Measurements from ENCODE around the gene TTYH1. TPM values are rescaled to one million over a fixed set of nuclear protein-coding genes. Genes with fewer than 3 reads are reported as not detected.

TTYH1 gene
- total RNA-seq, 1 donor from 2014 or later: 10.4 TPM

- Mint-ChIP-seq H3K27me3 (ENCODE audit: unreplicated experiment) (peaks cover 32% of the 10 kb centered on the region), H3K4me1 (ENCODE audit: unreplicated experiment) (peaks cover 29% of the 10 kb centered on the region), H3K36me3 (ENCODE audit: low read depth, unreplicated experiment) (peaks cover 29% of the 10 kb centered on the region), H3K27ac (ENCODE audit: unreplicated experiment) (peak overlapping the region; percentile 80), H3K4me3 (ENCODE audit: unreplicated experiment) (peak overlapping the region; percentile 69), H3K9me3 (ENCODE audit: unreplicated experiment) (no peaks in the 10 kb centered on the region)
- no peak for TF ChIP-seq CTCF (IDR thresholded peaks at IDR 0.05; ENCODE audit: unreplicated experiment)
- no peak for DNase-seq (ENCODE audit: low spot score)
These were observed 46.3 kb downstream of the TTYH1 start for GRCh38 chr19:54461613-54462012.

GRCh38 chr19:54462047-54462654 is 46.9 kb downstream of the TTYH1 start:
- H3K4me3 Mint-ChIP-seq (ENCODE audit: unreplicated experiment): peak overlapping the region; percentile 69
- H3K36me3 Mint-ChIP-seq (ENCODE audit: low read depth, unreplicated experiment): peaks cover 29% of the 10 kb centered on the region
- peak overlapping the region; percentile 80 for H3K27ac Mint-ChIP-seq (ENCODE audit: unreplicated experiment)
- peaks cover 32% of the 10 kb centered on the region for H3K27me3 Mint-ChIP-seq (ENCODE audit: unreplicated experiment)
- no peak for DNase-seq (ENCODE audit: low spot score)
- no peaks in the 10 kb centered on the region for H3K9me3 Mint-ChIP-seq (ENCODE audit: unreplicated experiment)
- no peak for TF ChIP-seq CTCF (IDR thresholded peaks at IDR 0.05; ENCODE audit: unreplicated experiment)
- peaks cover 29% of the 10 kb centered on the region for H3K4me1 Mint-ChIP-seq (ENCODE audit: unreplicated experiment)

GRCh38 chr19:54462655-54463530 is 47.6 kb downstream of the TTYH1 start:
- Mint-ChIP-seq H3K27ac (ENCODE audit: unreplicated experiment) (no peak overlapping the region), H3K9me3 (ENCODE audit: unreplicated experiment) (no peaks in the 10 kb centered on the region), H3K36me3 (ENCODE audit: low read depth, unreplicated experiment) (peaks cover 26% of the 10 kb centered on the region), H3K4me1 (ENCODE audit: unreplicated experiment) (peaks cover 29% of the 10 kb centered on the region), H3K4me3 (ENCODE audit: unreplicated experiment) (no peak overlapping the region), H3K27me3 (ENCODE audit: unreplicated experiment) (peaks cover 32% of the 10 kb centered on the region)
- TF ChIP-seq CTCF (IDR thresholded peaks at IDR 0.05; ENCODE audit: unreplicated experiment): no peak
- DNase-seq (ENCODE audit: low spot score): peak; percentile 61

- peak; percentile 88 for DNase-seq (ENCODE audit: low spot score)
- no peak for TF ChIP-seq CTCF (IDR thresholded peaks at IDR 0.05; ENCODE audit: unreplicated experiment)
- Mint-ChIP-seq H3K36me3 (ENCODE audit: low read depth, unreplicated experiment) (peaks cover 19% of the 10 kb centered on the region), H3K9me3 (ENCODE audit: unreplicated experiment) (no peaks in the 10 kb centered on the region), H3K27ac (ENCODE audit: unreplicated experiment) (peak within 1 kb of the TSS; percentile 91), H3K4me3 (ENCODE audit: unreplicated experiment) (peak within 1 kb of the TSS; percentile 91), H3K4me1 (ENCODE audit: unreplicated experiment) (peaks cover 29% of the 10 kb centered on the region), H3K27me3 (ENCODE audit: unreplicated experiment) (peaks cover 28% of the 10 kb centered on the region)
These were observed 48.3 kb downstream of the TTYH1 start, which contains the start of gene LENG9 for GRCh38 chr19:54463531-54464043. Gene LENG9, minus strand, starts transcription at chr19:54463778. Its CDS starts 252 bp downstream, at chr19:54463526.

Measured in endothelial cell (in vitro differentiated cells).